ENCODE measurements around the gene TNFAIP8L2. TPM values are rescaled to one million over a fixed set of nuclear protein-coding genes. Genes with fewer than 3 reads are reported as not detected.

TNFAIP8L2 gene
- polyA plus RNA-seq, 1 donor from 2014 or later: not detected

GRCh38 chr1:151113877-151114276 is 42.6 kb upstream of the TNFAIP8L2 start:
- Histone ChIP-seq H3K4me2 (ENCODE audit: low read length) (no peak overlapping the region), H3K36me3 (ENCODE audit: insufficient read depth, low read length) (no peaks in the 10 kb centered on the region), H3K4me3 (ENCODE audit: low read length) (no peak overlapping the region), H3K9ac (ENCODE audit: low read length) (no peak overlapping the region), H3K27ac (ENCODE audit: low read length) (no peak overlapping the region), H3K9me2 (ENCODE audit: insufficient read depth, low read length) (no peaks in the 10 kb centered on the region), H4K20me1 (ENCODE audit: insufficient read depth) (no peaks in the 10 kb centered on the region), H3K9me3 (ENCODE audit: low read length) (no peaks in the 10 kb centered on the region), H2AFZ (ENCODE audit: low read depth, low read length) (no peak overlapping the region), H3F3A (ENCODE audit: insufficient read depth, low read length, poor library complexity, severe bottlenecking) (no peaks in the 10 kb centered on the region), H3K27me3 (ENCODE audit: insufficient read depth, low read depth, low read length) (no peaks in the 10 kb centered on the region), H3K79me2 (replicated peaks; ENCODE audit: insufficient read depth, low read length) (no peaks in the 10 kb centered on the region)
- no peak for TF ChIP-seq POLR2AphosphoS5 (IDR thresholded peaks at IDR 0.05)
- no peak for TF ChIP-seq EP300 (conservative IDR thresholded peaks at IDR 0.05; ENCODE audit: poor library complexity, severe bottlenecking)
- TF ChIP-seq EZH2 (IDR thresholded peaks at IDR 0.05; ENCODE audit: borderline replicate concordance, insufficient read depth, low read length, poor library complexity, severe bottlenecking): no peak
- no peak for TF ChIP-seq SMC3 (conservative IDR thresholded peaks at IDR 0.05; ENCODE audit: poor library complexity)

- H3K27ac ChIP-seq (ENCODE audit: low read length): no peak overlapping the region
- H3F3A ChIP-seq (ENCODE audit: insufficient read depth, low read length, poor library complexity, severe bottlenecking): no peaks in the 10 kb centered on the region
- no peaks in the 10 kb centered on the region for H3K9me2 ChIP-seq (ENCODE audit: insufficient read depth, low read length)
- H3K9me3 ChIP-seq (ENCODE audit: low read length): no peaks in the 10 kb centered on the region
- H3K36me3 ChIP-seq (ENCODE audit: insufficient read depth, low read length): no peaks in the 10 kb centered on the region
- no peaks in the 10 kb centered on the region for H3K79me2 ChIP-seq (replicated peaks; ENCODE audit: insufficient read depth, low read length)
- TF ChIP-seq REST (IDR thresholded peaks at IDR 0.05; ENCODE audit: borderline replicate concordance): no peak
- TF ChIP-seq EZH2 (IDR thresholded peaks at IDR 0.05; ENCODE audit: borderline replicate concordance, insufficient read depth, low read length, poor library complexity, severe bottlenecking): no peak
- TF ChIP-seq RAD21 (conservative IDR thresholded peaks at IDR 0.05): no peak
- no peak for TF ChIP-seq MXI1 (conservative IDR thresholded peaks at IDR 0.05; ENCODE audit: poor library complexity, severe bottlenecking)
- no peak overlapping the region for H3K4me3 ChIP-seq (ENCODE audit: low read length)
- no peaks in the 10 kb centered on the region for H3K27me3 ChIP-seq (ENCODE audit: insufficient read depth, low read depth, low read length)
- H4K20me1 ChIP-seq (ENCODE audit: insufficient read depth): no peaks in the 10 kb centered on the region
- no peak overlapping the region for H3K9ac ChIP-seq (ENCODE audit: low read length)
- H2AFZ ChIP-seq (ENCODE audit: low read depth, low read length): no peak overlapping the region
- no peak overlapping the region for H3K4me2 ChIP-seq (ENCODE audit: low read length)
These were observed 31.6 kb upstream of the TNFAIP8L2 start for GRCh38 chr1:151124763-151125403.

DNA sequence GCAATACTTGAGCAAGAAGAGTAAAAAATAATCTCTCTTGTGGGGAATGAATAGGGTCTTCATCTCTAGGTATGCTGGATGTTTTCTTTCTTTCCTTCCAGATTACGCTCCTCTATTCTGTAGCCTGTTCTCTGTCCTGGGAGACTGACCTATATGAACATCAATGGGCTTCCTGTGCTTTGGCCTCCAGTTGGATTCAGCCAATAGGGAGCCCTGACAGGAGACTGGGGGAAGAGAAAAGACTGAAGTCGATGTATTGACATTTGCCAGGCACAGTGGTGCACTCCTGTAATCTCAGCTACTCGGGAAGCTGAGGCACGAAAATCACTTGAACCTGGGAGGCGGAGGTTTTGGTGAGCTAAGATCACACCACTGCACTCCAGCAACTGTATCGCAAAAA is 27.6 kb upstream of the TNFAIP8L2 start:
- H3K9me3 ChIP-seq (ENCODE audit: low read length): no peaks in the 10 kb centered on the region
- no peak overlapping the region for H3K9ac ChIP-seq (ENCODE audit: low read length)
- no peaks in the 10 kb centered on the region for H3K36me3 ChIP-seq (ENCODE audit: insufficient read depth, low read length)
- H4K20me1 ChIP-seq (ENCODE audit: insufficient read depth): no peaks in the 10 kb centered on the region
- H3K27me3 ChIP-seq (ENCODE audit: insufficient read depth, low read depth, low read length): no peaks in the 10 kb centered on the region
- H3K79me2 ChIP-seq (replicated peaks; ENCODE audit: insufficient read depth, low read length): no peaks in the 10 kb centered on the region
- TF ChIP-seq POLR2AphosphoS5 (IDR thresholded peaks at IDR 0.05) (no peak), CTCF (IDR thresholded peaks at IDR 0.05; ENCODE audit: poor library complexity, severe bottlenecking) (no peak), SMC3 (conservative IDR thresholded peaks at IDR 0.05; ENCODE audit: poor library complexity) (no peak), EP300 (conservative IDR thresholded peaks at IDR 0.05; ENCODE audit: poor library complexity, severe bottlenecking) (no peak), EZH2 (IDR thresholded peaks at IDR 0.05; ENCODE audit: borderline replicate concordance, insufficient read depth, low read length, poor library complexity, severe bottlenecking) (no peak)
- H3F3A ChIP-seq (ENCODE audit: insufficient read depth, low read length, poor library complexity, severe bottlenecking): no peaks in the 10 kb centered on the region
- H3K9me2 ChIP-seq (ENCODE audit: insufficient read depth, low read length): no peaks in the 10 kb centered on the region
- H3K27ac ChIP-seq (ENCODE audit: low read length): no peak overlapping the region
- no peak overlapping the region for H3K4me3 ChIP-seq (ENCODE audit: low read length)
- no peak overlapping the region for H3K4me2 ChIP-seq (ENCODE audit: low read length)
- no peak overlapping the region for H2AFZ ChIP-seq (ENCODE audit: low read depth, low read length)

Measured in neural cell (in vitro differentiated cells).